IMR-90 (cell line): Measurements from ENCODE around the gene ACACB. TPM values are rescaled to one million over a fixed set of nuclear protein-coding genes. Genes with fewer than 3 reads are reported as not detected.
A peak's percentile ranks its signal among the peaks of the same experiment; 100 is the strongest.

Experiments
- ATAC-seq: fragments of 200-7000 bp; cut with Tn5 transposase; 2 replicates; pipeline ENCODE4 v1.9.1; 2020; ENCODE audit warnings: low read depth, mild to moderate bottlenecking, moderate library complexity
- BruUV-seq: library from RNA; stranded (reverse); fragments of 400-500 nt; replicated peaks from 2 replicates; lab custom pipeline; 2021; lab: Mats Ljungman, UMichigan
- CTCF ChIA-PET: fragments of 300-600 bp; formaldehyde crosslinking; extraction: SDS; loops from one replicate; lab custom pipeline; 2021; ENCODE audit warnings: antibody characterized with exemption; lab: Yijun Ruan, JAX
- POLR2A ChIA-PET: fragments of 300-600 bp; sonication (Branson Sonifier 250); formaldehyde crosslinking; loops from one replicate; lab custom pipeline; 2022; ENCODE audit warnings: antibody characterized with exemption; ENCODE audit not compliant: unreplicated experiment; lab: Charles Lee
- DNase-seq: peaks from one replicate; pipeline ENCODE4 v3.0.0; 2013
- H2AFZ ChIP-seq: replicated peaks from 2 replicates; pipeline ENCODE3; 2013; ENCODE audit warnings: low read length, mild to moderate bottlenecking; ENCODE audit not compliant: poor library complexity
- H2AK5ac ChIP-seq: 2 replicates; pipeline ENCODE4 v1.6.1; 2013; ENCODE audit warnings: low read depth, low read length, inconsistent platforms
- H2AK9ac ChIP-seq: replicated peaks from 2 replicates; pipeline ENCODE3; 2013; ENCODE audit warnings: mild to moderate bottlenecking, low read depth, low read length, moderate library complexity; ENCODE audit not compliant: poor library complexity
- H2BK120ac ChIP-seq: 2 replicates; pipeline ENCODE4 v1.6.1; 2013; ENCODE audit warnings: low read depth, low read length, inconsistent platforms
- H2BK15ac ChIP-seq: 3 replicates; pipeline ENCODE4 v1.6.1; 2013; ENCODE audit warnings: low read depth, low read length, inconsistent platforms
- H2BK20ac ChIP-seq: 2 replicates; pipeline ENCODE4 v1.6.1; 2013; ENCODE audit warnings: low read depth, mild to moderate bottlenecking, inconsistent platforms, low read length, moderate library complexity
- H2BK5ac ChIP-seq: 2 replicates; pipeline ENCODE4 v1.6.1; 2013; ENCODE audit warnings: mild to moderate bottlenecking, low read depth, low read length, inconsistent platforms; ENCODE audit not compliant: poor library complexity, severe bottlenecking
- H3K14ac ChIP-seq: replicated peaks from 2 replicates; pipeline ENCODE4 v1.6.1; 2013; ENCODE audit warnings: low read depth, low read length, inconsistent platforms
- H3K18ac ChIP-seq: 2 replicates; pipeline ENCODE4 v1.6.1; 2013; ENCODE audit warnings: low read depth, low read length, control low read depth
- H3K23ac ChIP-seq: 2 replicates; pipeline ENCODE4 v1.6.1; 2013; ENCODE audit warnings: low read depth, low read length, inconsistent platforms
- H3K27ac ChIP-seq: 2 replicates; pipeline ENCODE4 v1.5.1; 2013; ENCODE audit warnings: mild to moderate bottlenecking, control low read depth, low read length; ENCODE audit not compliant: insufficient read depth
- H3K27me3 ChIP-seq: 2 replicates; pipeline ENCODE4 v1.6.1; 2013; ENCODE audit warnings: low read length; ENCODE audit not compliant: control insufficient read depth, insufficient read depth
- H3K36me3 ChIP-seq: 2 replicates; pipeline ENCODE4 v1.6.1; 2013; ENCODE audit warnings: low read length, mixed read lengths; ENCODE audit not compliant: control insufficient read depth, insufficient read depth
- H3K4ac ChIP-seq: 2 replicates; pipeline ENCODE4 v1.6.1; 2013; ENCODE audit warnings: low read depth, low read length, inconsistent platforms
- H3K4me1 ChIP-seq: 2 replicates; pipeline ENCODE4 v1.6.1; 2013; ENCODE audit warnings: low read length, mixed read lengths; ENCODE audit not compliant: control insufficient read depth, insufficient read depth
- H3K4me2 ChIP-seq: 2 replicates; pipeline ENCODE4 v1.6.1; 2013; ENCODE audit warnings: low read depth, mild to moderate bottlenecking, control low read depth, low read length, moderate library complexity
- H3K4me3 ChIP-seq: 2 replicates; pipeline ENCODE4 v1.5.1; 2013; ENCODE audit warnings: low read depth, mild to moderate bottlenecking, control low read depth, low read length, moderate library complexity; ENCODE audit not compliant: insufficient read depth
- H3K56ac ChIP-seq: 2 replicates; pipeline ENCODE4 v1.6.1; 2013; ENCODE audit warnings: low read length, inconsistent platforms; ENCODE audit not compliant: insufficient read depth; ENCODE audit errors: extremely low read depth
- H3K79me1 ChIP-seq, 2 experiments: 2 replicates each; pipeline ENCODE4 v1.6.1; 2013; ENCODE audit warnings: low read length in 2 of 2, inconsistent platforms in 1 of 2, low read depth in 1 of 2
- H3K9ac ChIP-seq: 2 replicates; pipeline ENCODE4 v1.6.1; 2013; ENCODE audit warnings: low read depth, low read length, control low read depth
- H3K9me1 ChIP-seq: 2 replicates; pipeline ENCODE4 v1.6.1; 2013; ENCODE audit warnings: low read length, inconsistent platforms; ENCODE audit not compliant: insufficient read depth
- H3K9me3 ChIP-seq: 2 replicates; pipeline ENCODE4 v1.6.1; 2013; ENCODE audit warnings: low read length; ENCODE audit not compliant: control insufficient read depth, insufficient read depth
- H4K20me1 ChIP-seq: 2 replicates; pipeline ENCODE4 v1.6.1; 2013; ENCODE audit warnings: low read length, inconsistent platforms; ENCODE audit not compliant: insufficient read depth
- H4K5ac ChIP-seq: 2 replicates; pipeline ENCODE4 v1.6.1; 2013; ENCODE audit warnings: mild to moderate bottlenecking, low read depth, low read length, control low read depth
- H4K8ac ChIP-seq, 2 experiments: 2 replicates each; pipeline ENCODE4 v1.6.1; 2013; ENCODE audit warnings: low read depth in 2 of 2, low read length in 2 of 2, control low read depth in 1 of 2, inconsistent platforms in 1 of 2
- H4K91ac ChIP-seq: 2 replicates; pipeline ENCODE4 v1.6.1; 2013; ENCODE audit warnings: low read depth, low read length, inconsistent platforms; ENCODE audit not compliant: insufficient read depth
- CEBPB ChIP-seq: IDR thresholded peaks from 2 replicates; pipeline ENCODE4 v1.6.1; 2012; ENCODE audit warnings: low read depth, low read length, improper control_type of control experiment
- CHD1 ChIP-seq: IDR thresholded peaks from 2 replicates; pipeline ENCODE4 v1.6.1; 2012; ENCODE audit warnings: low read depth, low read length, improper control_type of control experiment
- FOS ChIP-seq: fragments of 150-350 bp; IDR thresholded peaks from 2 replicates; pipeline ENCODE4 v1.6.1; 2016; ENCODE audit warnings: low read depth, low read length
- MAFK ChIP-seq: IDR thresholded peaks from 2 replicates; pipeline ENCODE4 v1.6.1; 2012; ENCODE audit warnings: low read depth, low read length, improper control_type of control experiment
- MAZ ChIP-seq: IDR thresholded peaks from 2 replicates; pipeline ENCODE4 v1.6.1; 2012; ENCODE audit warnings: low read depth, mild to moderate bottlenecking, low read length, improper control_type of control experiment, moderate library complexity, borderline replicate concordance
- MXI1 ChIP-seq: IDR thresholded peaks from 2 replicates; pipeline ENCODE4 v1.6.1; 2012; ENCODE audit warnings: low read depth, mild to moderate bottlenecking, low read length, moderate library complexity, borderline replicate concordance
- NFE2L2 ChIP-seq: fragments of 150-350 bp; IDR thresholded peaks from 2 replicates; pipeline ENCODE4 v1.6.1; 2016; ENCODE audit warnings: low read depth, mild to moderate bottlenecking, low read length
- POLR2A ChIP-seq: IDR thresholded peaks from 2 replicates; pipeline ENCODE4 v1.6.1; 2012; ENCODE audit warnings: mild to moderate bottlenecking, low read depth, low read length
- RAD21 ChIP-seq: IDR thresholded peaks from 2 replicates; pipeline ENCODE4 v1.6.1; 2012; ENCODE audit warnings: low read length, improper control_type of control experiment
- RCOR1 ChIP-seq: IDR thresholded peaks from 2 replicates; pipeline ENCODE4 v1.6.1; 2012; ENCODE audit warnings: mild to moderate bottlenecking, low read length, improper control_type of control experiment; ENCODE audit not compliant: insufficient replicate concordance
- RFX5 ChIP-seq: IDR thresholded peaks from 2 replicates; pipeline ENCODE4 v1.8.0; 2012; ENCODE audit warnings: low read depth, mild to moderate bottlenecking, low read length, moderate library complexity
- SMC3 ChIP-seq: fragments of 150-350 bp; IDR thresholded peaks from 2 replicates; pipeline ENCODE4 v1.6.1; 2016; ENCODE audit warnings: low read depth, mild to moderate bottlenecking, antibody characterized with exemption, low read length, moderate library complexity
- USF2 ChIP-seq: fragments of 150-350 bp; IDR thresholded peaks from 2 replicates; pipeline ENCODE4 v1.6.1; 2017; ENCODE audit warnings: mild to moderate bottlenecking, antibody characterized with exemption, low read length, low read depth
- WGBS, 2 experiments: methylation state at CpG; one replicate each; pipeline versions ENCODE4 v1.1.5 to v1.1.7; 2013; ENCODE audit warnings: missing lambda C conversion rate in 2 of 2; ENCODE audit not compliant: insufficient read length in 1 of 2; ENCODE audit errors: extremely low coverage in 2 of 2; 5-methylcytosine and 5-hydroxymethylcytosine counted together
- dilution Hi-C: fragments of 300-500 bp; cut with HindIII; formaldehyde crosslinking; loops from one replicate; pipeline ENCODE4 v1.14.3; 2018; ENCODE audit warnings: low sequenced_read_pairs; ENCODE audit not compliant: unreplicated experiment
- in situ Hi-C: fragments of 300-500 bp; cut with MboI; formaldehyde crosslinking; loops from 3 replicates; pipeline ENCODE4 v1.14.3; 2019; ENCODE audit warnings: low sequenced_read_pairs, inconsistent platforms, mixed read lengths
- intact Hi-C: fragments of 100-400 bp; cut with micrococcal nuclease; formaldehyde crosslinking; loops from 2 replicates; pipeline ENCODE4 v1.10.0; 2022
- polyA plus RNA-seq, 3 experiments: library from polyadenylated mRNA; depleted of rRNA; stranded (reverse); fragments of >200 nt; gene quantifications; 2 replicates each; pipeline ENCODE4 v1.2.3, GENCODE V29; 2012; ENCODE audit warnings: low replicate concordance in 1 of 3
- total RNA-seq: library from RNA; depleted of rRNA; stranded (reverse); fragments of >200 nt; gene quantifications from 2 replicates; pipeline ENCODE4 v1.2.3, GENCODE V29; 2012
- TF ChIP-seq, protein P1 (sequence below): conservative IDR thresholded peaks from 2 replicates; pipeline ENCODE4 v1.5.1; 2012; ENCODE audit warnings: mild to moderate bottlenecking, low read depth, low read length, improper control_type of control experiment

The ACACB gene
- total and polyA plus RNA-seq, 2 of the 4 experiments (the other 2 are of a cell fraction), result 2.0 to 2.1 TPM

DNA sequence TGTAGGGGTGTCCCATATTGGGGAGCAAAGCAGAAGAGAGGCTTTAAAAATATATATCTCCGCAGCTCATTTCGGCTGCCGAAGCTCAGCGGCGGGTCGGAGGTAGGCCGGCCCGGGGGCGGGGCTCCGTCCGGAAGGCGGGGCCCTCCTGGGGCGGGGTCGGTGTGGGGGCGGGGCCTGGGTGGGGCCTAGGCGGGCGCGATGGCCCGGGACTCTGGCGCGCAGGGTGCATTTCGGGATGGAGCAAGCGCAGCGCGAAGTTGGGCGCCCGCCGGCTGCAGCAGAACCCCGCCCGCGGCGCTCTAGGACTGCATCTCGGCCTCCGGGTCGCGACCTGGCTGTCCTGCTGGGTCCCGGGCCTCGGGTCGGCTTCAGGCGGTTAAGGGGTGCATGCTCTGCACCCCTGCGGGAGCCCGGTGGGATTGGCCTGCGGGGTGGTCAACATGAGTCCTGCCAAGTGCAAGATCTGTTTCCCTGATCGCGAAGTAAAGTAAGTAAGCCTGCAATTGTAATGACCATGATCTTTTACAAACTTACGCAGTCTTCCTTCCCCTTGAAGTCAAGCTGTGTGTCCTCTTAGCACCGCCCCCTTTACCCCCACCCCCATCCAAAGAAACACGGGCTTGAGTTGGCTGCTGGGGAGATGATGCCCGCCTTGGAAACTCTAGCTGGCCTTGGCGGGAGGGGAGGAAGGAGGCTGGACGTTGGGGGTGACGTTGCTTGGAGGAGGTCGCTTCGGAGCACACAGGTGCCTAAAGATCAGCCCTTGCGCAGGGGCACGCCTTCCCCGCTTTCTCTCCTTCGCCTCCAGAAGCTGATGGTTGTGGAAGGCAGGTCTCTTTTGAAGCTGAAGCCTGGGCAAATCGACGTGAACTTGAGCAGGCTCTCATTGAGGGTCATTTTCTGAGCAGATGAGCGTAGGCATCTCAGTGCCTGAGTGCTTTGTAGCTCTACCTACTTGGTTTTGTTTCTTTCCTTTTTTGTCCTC, 38.4 kb downstream of the ACACB start:
- dilution Hi-C loops, result no loop called here
- peak overlapping the region; percentile 32; the same call in 1 of the 2 replicates for H3K56ac ChIP-seq
- WGBS, 2 experiments, result 0% methylated on average over 10 of the region's 61 CpGs; no CpG with 5 or more reads in 1 of the 2 experiments
- TF ChIP-seq RFX5 (no peak), SMC3 (no peak), NFE2L2 (no peak), RCOR1 (no peak), CHD1 (no peak), RAD21 (no peak), USF2 (no peak), MAZ (no peak), CEBPB (no peak), MAFK (no peak), POLR2A (no peak), FOS (no peak), MXI1 (no peak)
- TF ChIP-seq, protein P1, sequence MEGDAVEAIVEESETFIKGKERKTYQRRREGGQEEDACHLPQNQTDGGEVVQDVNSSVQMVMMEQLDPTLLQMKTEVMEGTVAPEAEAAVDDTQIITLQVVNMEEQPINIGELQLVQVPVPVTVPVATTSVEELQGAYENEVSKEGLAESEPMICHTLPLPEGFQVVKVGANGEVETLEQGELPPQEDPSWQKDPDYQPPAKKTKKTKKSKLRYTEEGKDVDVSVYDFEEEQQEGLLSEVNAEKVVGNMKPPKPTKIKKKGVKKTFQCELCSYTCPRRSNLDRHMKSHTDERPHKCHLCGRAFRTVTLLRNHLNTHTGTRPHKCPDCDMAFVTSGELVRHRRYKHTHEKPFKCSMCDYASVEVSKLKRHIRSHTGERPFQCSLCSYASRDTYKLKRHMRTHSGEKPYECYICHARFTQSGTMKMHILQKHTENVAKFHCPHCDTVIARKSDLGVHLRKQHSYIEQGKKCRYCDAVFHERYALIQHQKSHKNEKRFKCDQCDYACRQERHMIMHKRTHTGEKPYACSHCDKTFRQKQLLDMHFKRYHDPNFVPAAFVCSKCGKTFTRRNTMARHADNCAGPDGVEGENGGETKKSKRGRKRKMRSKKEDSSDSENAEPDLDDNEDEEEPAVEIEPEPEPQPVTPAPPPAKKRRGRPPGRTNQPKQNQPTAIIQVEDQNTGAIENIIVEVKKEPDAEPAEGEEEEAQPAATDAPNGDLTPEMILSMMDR, result no peak

More for the DNA sequence above, 38.4 kb downstream of the ACACB start:
- Histone ChIP-seq H3K4me3 (peak overlapping the region; percentile 58), H3K4me1 (0 out of 2 replicates have a peak, but pooled peaks cover 2% of the 10 kb centered on the region), H4K5ac (no peak overlapping the region), H2BK120ac (no peak overlapping the region), H3K27ac (peak overlapping the region; percentile 5; the same call in 1 of the 2 replicates), H4K8ac (peak overlapping the region; percentile 25 to 73; a peak in 1 of 4 replicates), H2BK20ac (no peak overlapping the region), H3K79me1 (0 out of 4 replicates have a peak, but pooled peaks cover 0 to 6% of the 10 kb centered on the region in 2 experiments), H2AK5ac (no peak overlapping the region), H3K4me2 (peak overlapping the region; percentile 78), H3K23ac (peak overlapping the region; percentile 45; the same call in 1 of the 2 replicates), H3K4ac (no peak overlapping the region), H4K91ac (no peak overlapping the region), H2BK5ac (no peak overlapping the region), H3K36me3 (no peaks in the 10 kb centered on the region), H4K20me1 (no peaks in the 10 kb centered on the region), H3K9me1 (0 out of 2 replicates have a peak, but pooled peaks cover 2% of the 10 kb centered on the region), H3K27me3 (peaks cover 3% of the 10 kb centered on the region), H3K14ac (no peak overlapping the region), H3K9ac (peak overlapping the region; percentile 49), H3K9me3 (no peaks in the 10 kb centered on the region), H2AK9ac (no peak overlapping the region), H2AFZ (peak overlapping the region; percentile 97), H2BK15ac (no peak overlapping the region), H3K18ac (no peak overlapping the region)
- DNase-seq (peak; percentile 53), ATAC-seq (peak; percentile 100)
- BruUV-seq, result no TSS peak
- intact Hi-C loops (no loop called here), in situ Hi-C loops (no loop called here)
- CTCF ChIA-PET, result interaction anchor here (0.5 to 1.1 kb wide), 3 partner anchors 23 to 1636 kb away, joined by 3 to 4 read pairs (median 3); no protein-coding TSS in a partner anchor
- POLR2A ChIA-PET, result interaction anchor here (0.6 kb wide), 2 partner anchors 271 to 431 kb away, joined by 5 to 12 read pairs; no protein-coding TSS in a partner anchor
